ENCODE results near the gene RASSF3. TPM values are rescaled to one million over a fixed set of nuclear protein-coding genes. Genes with fewer than 3 reads are reported as not detected.

RASSF3 gene
- total and polyA plus RNA-seq, 10 of the 15 experiments (the other 5 are each of a cell fraction or from before 2014, with no cell fraction given) = 6.9 to 62.4 (median 30.3) TPM

GRCh38 chr12:64706857-64707256 lies 96.6 kb downstream of the RASSF3 start:
- FAIRE-seq = no peak
- SMC1A ChIA-PET (ENCODE audit: uncharacterized antibody, unreplicated experiment) = interaction anchor here (0.9 to 1.7 kb wide), 5 partner anchors 9 to 234 kb away, joined by 3 to 5 read pairs (median 3); no protein-coding TSS in a partner anchor
- 87% methylated on average over 5 of the region's 5 CpGs for WGBS (ENCODE audit: insufficient coverage, insufficient replicate concordance, low lambda C conversion rate, missing lambda C conversion rate)
- Histone ChIP-seq H2AFZ (ENCODE audit: control insufficient read depth, low read depth, low read length) (no peak overlapping the region), H3K79me2 (ENCODE audit: control insufficient read depth, insufficient read depth, low read length) (no peaks in the 10 kb centered on the region), H3K27me3 (replicated peaks in 1 of 2; ENCODE audit: control insufficient read depth in 2 of 2, insufficient read depth in 2 of 2, low read length in 1 of 2) (no peaks in the 10 kb centered on the region), H4K20me1 (ENCODE audit: control insufficient read depth, insufficient read depth) (no peaks in the 10 kb centered on the region), H3K36me3 (ENCODE audit: control insufficient read depth in 2 of 2, insufficient read depth in 2 of 2, low read length in 1 of 2) (no peaks in the 10 kb centered on the region; a peak in 1 of 4 replicates), H3K9me3 (replicated peaks; ENCODE audit: control insufficient read depth, insufficient read depth, low read length) (no peaks in the 10 kb centered on the region), H3K27ac (ENCODE audit: control insufficient read depth, insufficient read depth) (no peak overlapping the region), H3K4me2 (ENCODE audit: control insufficient read depth, insufficient read depth) (no peak overlapping the region), H3K9ac (ENCODE audit: control insufficient read depth, insufficient read depth, low read length) (no peak overlapping the region), H3K4me3 (no peak overlapping the region), H3K4me1 (ENCODE audit: control insufficient read depth, insufficient read depth, low read length) (no peaks in the 10 kb centered on the region)
- RAD21 ChIA-PET (ENCODE audit: unreplicated experiment) = interaction anchor here (1.6 kb wide), 1 partner anchor 157 kb away, joined by 4 read pairs; no protein-coding TSS in a partner anchor
- CTCF ChIA-PET = interaction anchor here (0.6 to 3.7 kb wide), 7 partner anchors 9 to 158 kb away, joined by 3 to 19 read pairs (median 4); no protein-coding TSS in a partner anchor
- no peak for DNase-seq (ENCODE audit: low read depth, low spot score)
- POLR2A ChIA-PET = interaction anchor here (0.6 kb wide), 1 partner anchor 93 kb away, joined by 3 read pairs; no protein-coding TSS in a partner anchor
- BruUV-seq (replicated peaks) = no TSS peak
- no peak for TF ChIP-seq ESRRA (IDR thresholded peaks at IDR 0.05; ENCODE audit: low read length)
- no peak for TF ChIP-seq BRCA1 (IDR thresholded peaks at IDR 0.05; ENCODE audit: low read depth, low read length)
- TF ChIP-seq MTA3 (IDR thresholded peaks at IDR 0.05; ENCODE audit: borderline replicate concordance, low read length) = no peak
- no peak for TF ChIP-seq CEBPB (IDR thresholded peaks at IDR 0.05; ENCODE audit: borderline replicate concordance in 1 of 2, low read depth in 2 of 2, low read length in 2 of 2)
- no peak for TF ChIP-seq ATF3 (IDR thresholded peaks at IDR 0.05; ENCODE audit: borderline replicate concordance, extremely low read depth, low read depth, low read length)
- TF ChIP-seq NKRF (conservative IDR thresholded peaks at IDR 0.05) = no peak
- no peak for TF ChIP-seq TAF1 (IDR thresholded peaks at IDR 0.05; ENCODE audit: borderline replicate concordance, low read depth, low read length)
- TF ChIP-seq SKIL (IDR thresholded peaks at IDR 0.05; ENCODE audit: low read depth, poor library complexity, severe bottlenecking) = no peak
- TF ChIP-seq PAX5 (IDR thresholded peaks at IDR 0.05; ENCODE audit: borderline replicate concordance, low read depth, low read length) = no peak
- TF ChIP-seq TBL1XR1 (IDR thresholded peaks at IDR 0.05; ENCODE audit: low read depth, low read length) = no peak
- TF ChIP-seq NFIC (IDR thresholded peaks at IDR 0.05; ENCODE audit: low read depth, low read length) = no peak
- TF ChIP-seq ZZZ3 (IDR thresholded peaks at IDR 0.05; ENCODE audit: control insufficient read depth, insufficient read length, low read depth) = no peak
- no peak for TF ChIP-seq MTA2 (IDR thresholded peaks at IDR 0.05; ENCODE audit: low read depth)
- in situ Hi-C loops (cut with MboI) (no loop called here), intact Hi-C loops (cut with micrococcal nuclease; ENCODE audit: unreplicated experiment) (no loop called here)
- ATAC-seq = no peak
